HepG2 (cell line): ENCODE data around the gene H2AZ2. TPM values are rescaled to one million over a fixed set of nuclear protein-coding genes. Genes with fewer than 3 reads are reported as not detected.
"Not testable (repeated sequence)": the region's sequence is repeated elsewhere in the genome, so short reads cannot be mapped to it uniquely, and the experiment has no call there.

Experiments used
- ATAC-seq: fragments of 200-7000 bp; cut with Tn5 transposase; 3 replicates; pipeline ENCODE4 v1.9.1; 2020; ENCODE audit warnings: mild to moderate bottlenecking, moderate library complexity
- BruUV-seq: library from RNA; stranded (reverse); fragments of 400-500 nt; replicated peaks from 2 replicates; lab custom pipeline; 2021; lab: Mats Ljungman, UMichigan
- CTCF ChIA-PET: fragments of 300-600 bp; formaldehyde crosslinking; extraction: SDS; loops from one replicate; lab custom pipeline; 2021; ENCODE audit warnings: low total read pairs, inconsistent platforms, low intra/inter-chr PET ratio; lab: Yijun Ruan, JAX
- POLR2A ChIA-PET: fragments of 350-600 bp; sonication (Branson Sonifier 250); formaldehyde crosslinking; loops from one replicate; lab custom pipeline; 2020; ENCODE audit warnings: antibody characterized with exemption, inconsistent platforms; lab: Yijun Ruan, JAX
- DNase-seq: peaks from one replicate; pipeline ENCODE4 v3.0.0-alpha.2; 2015; ENCODE audit warnings: low spot score
- FAIRE-seq: peaks from 3 replicates; lab custom pipeline; 2011; peaks lifted over from hg19 to GRCh38; lab: Jason Lieb, UNC
- H2AFZ ChIP-seq: one replicate; pipeline ENCODE4 v1.6.1; 2011; ENCODE audit warnings: low read length, inconsistent platforms
- H3K27ac ChIP-seq: fragments of 300-600 bp; 3 replicates; pipeline ENCODE4 v1.8.0; 2011; ENCODE audit warnings: mixed run types, mild to moderate bottlenecking, mixed read lengths, low read length, inconsistent platforms; ENCODE audit not compliant: insufficient read depth; ENCODE audit errors: extremely low read length
- H3K27me3 ChIP-seq, 2 experiments: fragments of 200-600 bp in 1 of 2; 2 replicates in 1 of 2; 3 replicates in 1 of 2; pipeline versions ENCODE4 v1.6.0 to v1.8.0; 2011; ENCODE audit warnings: low read length in 2 of 2, mild to moderate bottlenecking in 2 of 2, moderate library complexity in 2 of 2, inconsistent platforms in 1 of 2; ENCODE audit not compliant: insufficient read depth in 2 of 2, control insufficient read depth in 1 of 2
- H3K36me3 ChIP-seq, 2 experiments: fragments of 200-600 bp in 1 of 2; replicated peaks in 1 of 2; 2 replicates in 1 of 2; 3 replicates in 1 of 2; pipeline versions ENCODE4 v1.5.1 to v1.8.0; 2011; ENCODE audit warnings: low read length in 2 of 2, inconsistent platforms in 1 of 2; ENCODE audit not compliant: insufficient read depth in 2 of 2, control insufficient read depth in 1 of 2
- H3K4me1 ChIP-seq: 2 replicates; pipeline ENCODE4 v1.5.1; 2012; ENCODE audit warnings: low read length, inconsistent platforms; ENCODE audit not compliant: insufficient read depth
- H3K4me2 ChIP-seq: 2 replicates; pipeline ENCODE4 v1.6.0; 2011; ENCODE audit warnings: low read depth, low read length, inconsistent platforms
- H3K4me3 ChIP-seq, 3 experiments: fragments of 200-600 bp in 1 of 3; sonication (generic), shearing (Covaris generic) in 1 of 3; replicated peaks in 1 of 3; 2 replicates each; pipeline ENCODE4 v1.5.1; 2011 to 2016; ENCODE audit warnings: low read length in 3 of 3, inconsistent platforms in 2 of 3, low read depth in 2 of 3, mild to moderate bottlenecking in 2 of 3, control low read depth in 1 of 3, mixed read lengths in 1 of 3; ENCODE audit not compliant: insufficient read depth in 1 of 3
- H3K79me2 ChIP-seq: one replicate; pipeline ENCODE4 v1.6.1; 2011; ENCODE audit warnings: low read length, inconsistent platforms; ENCODE audit not compliant: insufficient read depth
- H3K9ac ChIP-seq: 2 replicates; pipeline ENCODE4 v1.6.0; 2011; ENCODE audit warnings: mild to moderate bottlenecking, low read depth, low read length, inconsistent platforms; ENCODE audit not compliant: insufficient read depth
- H3K9me3 ChIP-seq: 2 replicates; pipeline ENCODE4 v1.5.1; 2012; ENCODE audit warnings: mild to moderate bottlenecking, low read length
- H4K20me1 ChIP-seq: 2 replicates; pipeline ENCODE4 v1.6.0; 2011; ENCODE audit warnings: inconsistent platforms, mild to moderate bottlenecking, low read length, moderate library complexity; ENCODE audit not compliant: insufficient read depth
- HOXA5 ChIP-seq: sonication (generic); formaldehyde crosslinking; IDR thresholded peaks from 2 replicates; pipeline ENCODE4 v1.4.0; 2020; ENCODE audit warnings: missing genetic modification reagents
- HOXA9 ChIP-seq: sonication (generic); formaldehyde crosslinking; IDR thresholded peaks from 2 replicates; pipeline ENCODE4 v1.8.1; 2022; ENCODE audit warnings: missing genetic modification reagents, mild to moderate bottlenecking, moderate library complexity, borderline replicate concordance
- ZNF121 ChIP-seq: sonication (generic); formaldehyde crosslinking; IDR thresholded peaks from 2 replicates; pipeline ENCODE4 v1.5.0; 2020; ENCODE audit warnings: mild to moderate bottlenecking, missing genetic modification reagents
- WGBS: methylation state at CpG from one replicate; pipeline ENCODE4 v1.1.6; 2017; ENCODE audit warnings: low lambda C conversion rate; 5-methylcytosine and 5-hydroxymethylcytosine counted together
- in situ Hi-C: cut with HindIII; loops from 2 replicates; pipeline ENCODE4 v1.10.0; 2017; ENCODE audit warnings: low pct_unique_long_range_greater_than_20kb; ENCODE audit not compliant: extremely low pct_ligation_motif_present
- intact Hi-C: fragments of 100-400 bp; cut with micrococcal nuclease; formaldehyde crosslinking; loops from one replicate; pipeline ENCODE4 v1.10.0; 2022; ENCODE audit not compliant: unreplicated experiment
- polyA plus RNA-seq, 8 experiments: library from polyadenylated mRNA; depleted of rRNA in 3 of 8; stranded (reverse) in 7 of 8; unstranded in 1 of 8; fragments of >200 nt; fragmentation: Illumina TruSeq in 4 of 8; extraction: Trizol in 4 of 8; gene quantifications; 2 replicates each; pipeline versions ENCODE4 v1.2.1 to v1.2.3, GENCODE V29; 2011 to 2016; ENCODE audit warnings: low read depth in 4 of 8, missing spikeins in 1 of 8, mixed read lengths in 1 of 8; ENCODE audit not compliant: insufficient read depth in 1 of 8
- total RNA-seq, 5 experiments: library from RNA; depleted of rRNA; stranded (reverse); fragments of >200 nt; fragmentation: Illumina TruSeq; extraction: Trizol; gene quantifications; 2 replicates each; pipeline ENCODE4 v1.2.3, GENCODE V29; 2016; ENCODE audit warnings: low read depth in 1 of 5

The H2AZ2 gene
- total and polyA plus RNA-seq, 2 of the 13 experiments (the other 11 are each of a cell fraction or from before 2014, with no cell fraction given) = 121 to 223 TPM

DNA sequence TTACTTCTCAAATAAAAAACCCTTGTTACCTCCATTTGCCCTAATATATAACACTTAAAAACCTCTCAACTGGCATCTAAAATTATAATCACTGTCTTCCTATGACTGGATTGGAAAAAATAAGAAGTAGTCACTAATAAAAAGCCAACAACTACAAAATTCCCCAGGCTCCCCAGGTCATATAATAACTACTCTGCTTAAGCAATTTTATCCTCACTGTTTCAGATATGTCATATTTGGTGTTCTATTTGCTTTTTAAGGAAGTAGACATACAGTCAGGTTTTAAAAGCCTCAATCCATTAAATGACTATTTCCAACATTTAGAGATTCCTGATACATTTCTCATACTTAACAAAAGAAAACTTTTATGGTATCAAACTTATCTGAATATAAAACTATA, 2.4 kb downstream of the H2AZ2 start (continued):
- TF ChIP-seq HOXA9 (CRISPR knock-in tag) = no peak
- TF ChIP-seq HOXA5 (CRISPR knock-in tag) = no peak

DNA sequence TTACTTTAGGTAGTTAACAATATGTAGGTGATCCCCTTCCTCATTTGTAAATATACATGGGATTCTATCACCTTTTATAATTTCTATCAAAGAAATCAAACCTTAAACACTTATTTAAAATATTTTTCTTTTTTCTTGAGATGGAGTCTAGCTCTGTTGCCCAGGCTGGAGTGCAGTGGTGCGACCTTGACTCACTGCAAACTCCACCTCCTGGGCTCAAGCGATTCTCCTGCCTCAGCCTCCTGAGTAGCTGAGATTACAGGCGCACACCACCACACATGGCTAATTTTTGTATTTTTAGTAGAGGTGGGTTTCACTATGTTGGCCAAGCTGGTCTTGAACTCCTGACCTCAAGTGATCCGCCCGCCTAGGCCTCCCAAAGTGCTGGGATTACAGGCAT, 4.4 kb downstream of the H2AZ2 start:
- BruUV-seq, H3K27ac ChIP-seq, H3K4me3 ChIP-seq, H3K27me3 ChIP-seq, intact Hi-C loops, DNase-seq, H3K9ac ChIP-seq, POLR2A ChIA-PET, H2AFZ ChIP-seq, H3K4me2 ChIP-seq, in situ Hi-C loops, ATAC-seq, H3K9me3 ChIP-seq, CTCF ChIA-PET, FAIRE-seq: not testable (repeated sequence)
- TF ChIP-seq ZNF121 = peak; percentile 75
- Histone ChIP-seq H3K36me3 (peaks cover 7 to 40% of the 10 kb centered on the region in 2 experiments), H3K4me1 (peaks cover 26% of the 10 kb centered on the region), H4K20me1 (peaks cover 20% of the 10 kb centered on the region), H3K79me2 (peaks cover 80% of the 10 kb centered on the region)
- WGBS = 95% methylated on average over 5 of the region's 5 CpGs

DNA sequence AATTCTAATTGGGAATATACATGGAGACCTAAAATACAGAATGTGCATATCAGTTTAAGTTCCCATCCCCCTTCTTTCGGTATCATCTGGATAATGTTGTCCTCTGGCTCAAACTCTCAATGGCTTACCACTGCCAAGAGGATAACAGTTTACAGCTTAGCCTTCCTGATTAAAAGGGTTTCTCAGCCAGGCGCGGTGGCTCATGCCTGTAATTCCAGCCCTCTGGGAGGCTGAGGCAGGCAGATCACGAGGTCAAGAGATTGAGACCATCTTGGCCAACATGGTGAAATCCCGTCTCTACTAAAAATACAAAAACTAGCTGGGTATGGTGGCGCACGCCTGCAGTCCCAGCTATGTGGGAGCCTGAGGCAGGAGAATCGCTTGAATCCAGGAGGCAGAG, 5.2 kb downstream of the H2AZ2 start:
- POLR2A ChIA-PET, DNase-seq, in situ Hi-C loops, FAIRE-seq, H3K27ac ChIP-seq, H3K4me3 ChIP-seq, H3K9ac ChIP-seq, intact Hi-C loops, H2AFZ ChIP-seq, H3K9me3 ChIP-seq, ATAC-seq, CTCF ChIA-PET, H3K4me2 ChIP-seq, BruUV-seq, H3K27me3 ChIP-seq: not testable (repeated sequence)
- Histone ChIP-seq H3K36me3 (peaks cover 8 to 43% of the 10 kb centered on the region in 2 experiments), H4K20me1 (peaks cover 20% of the 10 kb centered on the region), H3K79me2 (peaks cover 82% of the 10 kb centered on the region), H3K4me1 (peaks cover 25% of the 10 kb centered on the region)
- WGBS = 97% methylated on average over 8 of the region's 8 CpGs
